Tibial artery (tissue), 4 donors: ENCODE measurements around the gene NCOR1.

Experiments used
- DNase-seq, 2 donors: peaks; one replicate each; pipeline ENCODE4 v3.0.0-alpha.2; 2019
- H3K27ac ChIP-seq, 2 donors: fragments of 200-600 bp; sonication (generic) in 1 of 2; 1 replicate in 1 of 2; 2 replicates in 1 of 2; pipeline ENCODE4 v1.5.1; 2018 to 2019; ENCODE audit warnings: mild to moderate bottlenecking in 1 of 2
- H3K27me3 ChIP-seq, 2 donors: fragments of 200-600 bp; sonication (generic) in 1 of 2; one replicate each; pipeline versions ENCODE4 v1.5.1 to v1.6.0; 2016 to 2019
- H3K36me3 ChIP-seq, 3 donors: fragments of 200-600 bp; sonication (generic) in 2 of 3; one replicate each; pipeline ENCODE4 v1.5.1; 2016 to 2019; ENCODE audit warnings: mild to moderate bottlenecking in 2 of 3
- H3K4me1 ChIP-seq, 4 donors: fragments of 200-600 bp; sonication (generic) in 2 of 4; 1 replicate in 3 of 4; 2 replicates in 1 of 4; pipeline ENCODE4 v1.5.1; 2016 to 2019
- H3K4me3 ChIP-seq, 2 donors: fragments of 200-600 bp; sonication (generic) in 1 of 2; 1 replicate in 1 of 2; 2 replicates in 1 of 2; pipeline ENCODE4 v1.5.1; 2018 to 2019; ENCODE audit warnings: mild to moderate bottlenecking in 2 of 2
- H3K9me3 ChIP-seq, 3 donors: fragments of 200-600 bp; sonication (generic) in 1 of 3; one replicate each; pipeline ENCODE4 v1.5.1; 2016 to 2019
- intact Hi-C: fragments of 100-400 bp; cut with DNase I; formaldehyde crosslinking; loops from one replicate; pipeline ENCODE4 v1.15.0; 2023; ENCODE audit warnings: low total_unique reads
- TF ChIP-seq, protein P1 (sequence below), 2 experiments: fragments of 200-600 bp in 1 of 2; fragments of 450-650 bp in 1 of 2; IDR thresholded peaks; one replicate each; pipeline ENCODE4 v1.5.1; 2017 to 2019; ENCODE audit warnings: antibody characterized with exemption in 2 of 2, mild to moderate bottlenecking in 1 of 2, moderate library complexity in 1 of 2

Gene NCOR1

DNA sequence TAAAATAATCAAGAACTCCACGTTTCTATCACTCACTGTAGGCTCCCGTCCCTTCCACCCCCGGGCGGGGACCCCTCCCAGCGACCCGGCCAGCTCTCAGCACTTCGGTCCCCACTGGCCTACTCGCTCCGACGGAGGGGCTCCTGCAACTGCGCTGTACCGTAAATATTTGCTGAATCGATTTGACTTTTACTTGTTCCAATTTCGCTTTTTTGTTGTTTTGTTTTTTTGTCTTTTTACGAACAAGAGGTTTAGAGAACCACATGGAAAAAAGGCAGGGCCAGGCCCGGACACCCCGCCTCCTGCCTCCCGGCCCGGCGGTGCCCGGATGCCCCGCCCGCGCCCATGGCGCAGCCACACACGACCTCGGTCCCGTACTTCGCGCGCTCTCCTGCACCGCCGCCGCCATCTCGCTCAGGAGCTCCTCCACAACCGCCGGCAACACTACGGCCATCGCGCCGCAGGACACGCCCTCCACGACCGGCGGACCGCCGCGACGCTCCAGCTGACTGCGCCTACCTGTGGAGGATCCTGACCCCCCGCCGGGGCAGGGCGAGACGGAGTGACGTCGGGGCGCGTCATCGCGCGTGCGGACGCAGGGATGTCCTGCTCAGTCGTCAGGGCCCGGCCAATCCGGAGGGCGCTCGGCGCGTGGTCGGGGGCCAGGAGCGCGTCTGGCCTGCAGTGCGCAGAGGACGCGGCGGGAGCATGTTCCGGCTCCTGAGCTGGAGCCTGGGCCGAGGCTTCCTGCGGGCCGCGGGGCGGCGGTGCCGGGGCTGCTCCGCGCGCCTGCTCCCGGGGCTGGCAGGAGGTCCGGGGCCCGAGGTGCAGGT lies 216.0 kb downstream of the NCOR1 start, which contains the start of the genes TTC19 and ZSWIM7:
Gene TTC19 (plus strand): TSS at position 684 of the 833 bp plus-strand sequence. CDS start 25 bp downstream, at position 709.
Gene ZSWIM7 (minus strand): TSS at position 564 of the 833 bp plus-strand sequence. CDS start 110 bp downstream, at position 454.
- H3K27ac ChIP-seq: peak within 1 kb of the TSS; percentile 91 to 93
- intact Hi-C loops: loop anchor here (5.0 kb wide), 1 partner anchor 737 kb away; no protein-coding TSS in a partner anchor
- peak within 1 kb of the TSS; percentile 77 to 88 for H3K4me3 ChIP-seq
- peaks cover 29 to 37% (median 32%) of the 10 kb centered on the region in 3 donors for H3K36me3 ChIP-seq
- H3K4me1 ChIP-seq: peaks cover 0 to 23% (median 15%) of the 10 kb centered on the region in 4 donors
- DNase-seq: peak; percentile 94 to 97
- no peaks in the 10 kb centered on the region for H3K9me3 ChIP-seq
- H3K27me3 ChIP-seq: no peaks in the 10 kb centered on the region
- TF ChIP-seq, protein P1, sequence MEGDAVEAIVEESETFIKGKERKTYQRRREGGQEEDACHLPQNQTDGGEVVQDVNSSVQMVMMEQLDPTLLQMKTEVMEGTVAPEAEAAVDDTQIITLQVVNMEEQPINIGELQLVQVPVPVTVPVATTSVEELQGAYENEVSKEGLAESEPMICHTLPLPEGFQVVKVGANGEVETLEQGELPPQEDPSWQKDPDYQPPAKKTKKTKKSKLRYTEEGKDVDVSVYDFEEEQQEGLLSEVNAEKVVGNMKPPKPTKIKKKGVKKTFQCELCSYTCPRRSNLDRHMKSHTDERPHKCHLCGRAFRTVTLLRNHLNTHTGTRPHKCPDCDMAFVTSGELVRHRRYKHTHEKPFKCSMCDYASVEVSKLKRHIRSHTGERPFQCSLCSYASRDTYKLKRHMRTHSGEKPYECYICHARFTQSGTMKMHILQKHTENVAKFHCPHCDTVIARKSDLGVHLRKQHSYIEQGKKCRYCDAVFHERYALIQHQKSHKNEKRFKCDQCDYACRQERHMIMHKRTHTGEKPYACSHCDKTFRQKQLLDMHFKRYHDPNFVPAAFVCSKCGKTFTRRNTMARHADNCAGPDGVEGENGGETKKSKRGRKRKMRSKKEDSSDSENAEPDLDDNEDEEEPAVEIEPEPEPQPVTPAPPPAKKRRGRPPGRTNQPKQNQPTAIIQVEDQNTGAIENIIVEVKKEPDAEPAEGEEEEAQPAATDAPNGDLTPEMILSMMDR (IDR thresholded peaks at IDR 0.05): no peak

DNA sequence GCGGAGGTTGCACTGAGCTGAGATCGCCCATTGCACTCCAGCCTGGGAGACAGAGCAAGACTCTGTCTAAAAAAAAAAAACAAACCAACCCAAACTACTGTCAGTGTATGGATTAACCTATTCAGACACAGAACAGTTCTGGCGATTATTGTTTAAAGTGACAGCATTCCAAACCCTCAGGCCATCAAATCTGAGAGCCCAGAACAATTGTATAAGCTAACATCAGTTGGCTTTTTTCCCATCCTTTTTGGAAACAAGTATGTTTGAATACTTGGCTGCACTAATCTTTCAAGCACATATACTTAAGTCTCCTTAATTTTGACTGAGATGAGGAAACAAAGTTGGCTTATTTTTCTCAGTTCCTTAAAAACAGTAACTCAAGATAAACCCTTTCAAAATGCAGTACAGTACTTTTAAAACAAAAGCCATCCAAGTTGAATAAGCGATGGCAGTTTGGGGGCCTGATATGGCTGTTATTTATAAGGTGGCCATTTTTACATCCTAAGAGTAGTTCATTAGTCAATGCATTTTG lies 217.2 kb downstream of the NCOR1 start:
- Histone ChIP-seq H3K36me3 (peaks cover 19 to 34% (median 20%) of the 10 kb centered on the region in 3 donors), H3K27ac (peak overlapping the region in 1 of 2 donors; percentile 93), H3K27me3 (no peaks in the 10 kb centered on the region), H3K4me1 (peaks cover 0 to 23% (median 15%) of the 10 kb centered on the region in 4 donors), H3K4me3 (peak overlapping the region; percentile 77 to 88), H3K9me3 (no peaks in the 10 kb centered on the region)
- no peak for DNase-seq
- TF ChIP-seq, protein P1 (IDR thresholded peaks at IDR 0.05): no peak
- intact Hi-C loops: loop anchor here (5.0 kb wide), 1 partner anchor 736 kb away; no protein-coding TSS in a partner anchor

DNA sequence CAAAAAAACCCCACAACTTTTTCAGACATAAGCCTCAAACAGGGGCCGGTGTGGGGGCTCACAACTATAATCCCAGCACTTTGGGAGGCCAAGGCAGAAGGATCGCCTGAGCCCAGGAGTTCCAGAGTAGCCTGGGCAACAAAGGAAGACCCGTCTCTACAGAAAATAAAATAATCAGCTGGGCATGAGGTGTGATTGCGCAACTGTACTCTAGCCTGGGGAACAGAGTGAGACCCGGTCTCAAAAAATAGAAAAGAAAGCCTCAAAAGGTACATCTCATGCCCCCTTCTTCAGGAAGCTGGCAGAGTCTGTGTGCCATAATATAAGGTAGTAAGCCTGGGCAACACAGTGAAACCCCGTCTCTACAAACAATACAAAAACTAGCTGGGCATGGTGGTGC lies 219.0 kb downstream of the NCOR1 start:
- Histone ChIP-seq H3K27ac (no peak overlapping the region), H3K4me3 (no peak overlapping the region), H3K9me3 (no peaks in the 10 kb centered on the region), H3K27me3 (no peaks in the 10 kb centered on the region), H3K36me3 (peaks cover 8 to 30% (median 10%) of the 10 kb centered on the region in 3 donors), H3K4me1 (peaks cover 0 to 15% (median 11%) of the 10 kb centered on the region in 4 donors)
- no peak for DNase-seq
- TF ChIP-seq, protein P1 (IDR thresholded peaks at IDR 0.05): no peak
- intact Hi-C loops: loop anchor here (5.0 kb wide), 1 partner anchor 734 kb away; no protein-coding TSS in a partner anchor

DNA sequence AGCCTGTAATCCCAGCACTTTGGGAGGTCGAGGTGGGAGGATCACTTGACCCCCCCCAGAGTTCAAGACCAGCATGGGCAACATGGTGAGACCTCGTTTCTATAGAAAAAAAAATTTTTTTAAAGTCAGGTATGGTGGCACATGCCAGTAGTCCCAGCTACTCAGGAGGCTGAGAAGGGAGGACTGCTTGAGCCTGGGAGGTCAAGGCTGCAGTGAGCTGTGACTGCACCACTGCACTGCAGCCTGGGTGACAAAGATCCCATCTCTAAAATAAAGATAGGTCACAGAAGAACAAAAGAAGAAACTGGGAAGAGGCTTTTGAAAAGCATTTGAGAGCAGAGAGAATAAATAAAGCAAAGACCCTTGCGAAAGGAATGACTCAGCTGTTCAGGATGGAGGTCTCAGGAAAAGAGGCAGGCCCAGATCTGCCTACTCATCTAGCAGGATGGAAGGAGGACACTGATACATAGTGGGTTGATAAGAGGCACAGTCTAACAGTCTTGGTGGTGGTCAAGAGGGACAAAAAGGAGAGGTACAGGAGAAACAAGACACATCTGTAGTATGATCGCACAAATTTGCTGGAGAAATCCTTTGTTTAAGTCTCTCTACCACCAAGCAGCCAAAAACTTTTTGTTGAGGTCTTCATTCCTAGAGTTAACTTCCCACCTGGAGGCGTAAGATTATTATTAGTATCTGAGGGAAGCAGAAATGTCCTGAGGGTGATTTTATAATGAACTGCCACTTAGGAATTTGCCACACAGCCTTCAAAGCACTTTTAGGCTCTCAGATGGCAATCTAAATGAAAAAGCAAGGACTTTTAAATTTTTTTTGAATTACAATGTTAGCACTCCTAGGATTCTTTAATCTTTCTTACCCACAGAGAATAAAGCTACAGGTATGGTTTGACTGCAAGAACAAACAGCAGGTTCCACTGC lies 233.4 kb downstream of the NCOR1 start:
- Histone ChIP-seq H3K36me3 (peaks cover 43 to 86% (median 80%) of the 10 kb centered on the region in 3 donors), H3K4me1 (no peaks in the 10 kb centered on the region), H3K9me3 (no peaks in the 10 kb centered on the region), H3K27ac (no peak overlapping the region), H3K27me3 (no peaks in the 10 kb centered on the region), H3K4me3 (no peak overlapping the region)
- intact Hi-C loops: no loop called here
- TF ChIP-seq, protein P1 (IDR thresholded peaks at IDR 0.05): no peak
- no peak for DNase-seq

DNA sequence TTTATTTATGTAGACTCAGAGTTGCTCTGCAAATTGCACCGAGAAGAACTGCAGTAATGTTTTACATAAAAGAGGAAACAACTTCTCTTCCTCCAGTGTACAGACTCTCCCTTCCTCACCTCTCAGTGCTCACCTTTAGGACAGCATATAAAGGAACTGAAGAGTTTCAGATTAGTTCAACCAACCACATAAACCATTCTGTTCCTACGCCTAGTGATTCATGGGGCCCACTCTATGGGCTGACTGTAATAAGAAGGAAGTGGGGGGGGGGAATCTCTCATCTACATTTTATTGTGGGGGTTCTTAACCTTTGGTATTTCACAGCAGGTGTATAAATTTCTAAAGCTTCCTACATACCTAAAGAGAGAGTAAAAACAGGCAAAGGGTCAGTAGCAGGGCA lies 234.1 kb downstream of the NCOR1 start:
- Histone ChIP-seq H3K27ac (no peak overlapping the region), H3K4me1 (no peaks in the 10 kb centered on the region), H3K9me3 (no peaks in the 10 kb centered on the region), H3K27me3 (no peaks in the 10 kb centered on the region), H3K4me3 (no peak overlapping the region), H3K36me3 (peaks cover 43 to 86% (median 80%) of the 10 kb centered on the region in 3 donors)
- TF ChIP-seq, protein P1 (IDR thresholded peaks at IDR 0.05): no peak
- intact Hi-C loops: no loop called here
- no peak for DNase-seq
